OCI-LY1 (cell line): Measurements from ENCODE around the gene HOXD8.

Source experiments
- CTCF ChIP-seq: fragments of 200-600 bp; sonication (generic), shearing (Covaris generic); IDR thresholded peaks from 2 replicates; pipeline ENCODE4 v1.5.1; 2017; ENCODE audit warnings: mild to moderate bottlenecking, antibody characterized with exemption, low read length, moderate library complexity, mixed read lengths
- EZH2 ChIP-seq: fragments of 200-600 bp; sonication (generic), shearing (Covaris generic); IDR thresholded peaks from 2 replicates; pipeline ENCODE4 v1.8.0; 2017; ENCODE audit warnings: borderline replicate concordance, mixed run types, mild to moderate bottlenecking, antibody characterized with exemption, low read length, moderate library complexity, mixed read lengths

- TF ChIP-seq CTCF (no peak), EZH2 (no peak)
These were observed 27.4 kb downstream of the HOXD8 start, which contains the start of gene HOXD3 for GRCh38 chr2:176156807-176157498.
